Measurements from ENCODE around the gene CFAP251.
A peak's percentile ranks its signal among the peaks of the same experiment; 100 is the strongest.

Gene CFAP251

GRCh38 chr12:121916719-121917118 lies 1.7 kb upstream of the CFAP251 start:
- TF ChIP-seq FOXM1 (IDR thresholded peaks at IDR 0.05; ENCODE audit: borderline replicate concordance, low read depth) (no peak), TAF1 (IDR thresholded peaks at IDR 0.05; ENCODE audit: low read depth) (no peak), CREB1 (IDR thresholded peaks at IDR 0.05; ENCODE audit: low read depth) (no peak), RAD21 (IDR thresholded peaks at IDR 0.05; ENCODE audit: low read depth) (peak; percentile 14; the same call in 1 of the 2 replicates)

GRCh38 chr12:121918679-121919038 lies 267 bp downstream of the CFAP251 start:
- TF ChIP-seq EP300 (IDR thresholded peaks at IDR 0.05; ENCODE audit: borderline replicate concordance) (no peak), ZBTB7A (IDR thresholded peaks at IDR 0.05; ENCODE audit: low read depth) (peak; percentile 66; the same call in 1 of the 2 replicates)

- no peak for TF ChIP-seq CREB1 (IDR thresholded peaks at IDR 0.05; ENCODE audit: low read depth)
- no peak for TF ChIP-seq EP300 (IDR thresholded peaks at IDR 0.05; ENCODE audit: borderline replicate concordance)
- no peak for TF ChIP-seq YY1 (IDR thresholded peaks at IDR 0.05; ENCODE audit: low read depth)
- no peak for TF ChIP-seq CEBPB (IDR thresholded peaks at IDR 0.05)
- no peak for TF ChIP-seq USF1 (IDR thresholded peaks at IDR 0.05)
- no peak for TF ChIP-seq NFIC (IDR thresholded peaks at IDR 0.05)
- TF ChIP-seq MAX (IDR thresholded peaks at IDR 0.05): no peak
These were observed 2.7 kb downstream of the CFAP251 start for GRCh38 chr12:121921066-121921465.

GRCh38 chr12:121925358-121925695 lies 6.9 kb downstream of the CFAP251 start:
- no peak for TF ChIP-seq YY1 (IDR thresholded peaks at IDR 0.05; ENCODE audit: low read depth)
- TF ChIP-seq CREB1 (IDR thresholded peaks at IDR 0.05; ENCODE audit: low read depth): no peak
- no peak for TF ChIP-seq REST (IDR thresholded peaks at IDR 0.05; ENCODE audit: low read depth)
- TF ChIP-seq MAX (IDR thresholded peaks at IDR 0.05): no peak
- no peak for TF ChIP-seq ZBTB7A (IDR thresholded peaks at IDR 0.05; ENCODE audit: low read depth)
- no peak for TF ChIP-seq FOXM1 (IDR thresholded peaks at IDR 0.05; ENCODE audit: borderline replicate concordance, low read depth)
- no peak for TF ChIP-seq CEBPB (IDR thresholded peaks at IDR 0.05)
- TF ChIP-seq NFIC (IDR thresholded peaks at IDR 0.05): no peak
- TF ChIP-seq TEAD4 (IDR thresholded peaks at IDR 0.05): no peak
- TF ChIP-seq RAD21 (IDR thresholded peaks at IDR 0.05; ENCODE audit: low read depth): no peak
- TF ChIP-seq EP300 (IDR thresholded peaks at IDR 0.05; ENCODE audit: borderline replicate concordance): no peak
- TF ChIP-seq TAF1 (IDR thresholded peaks at IDR 0.05; ENCODE audit: low read depth): no peak
- no peak for TF ChIP-seq EGR1 (IDR thresholded peaks at IDR 0.05)
- TF ChIP-seq TCF12 (IDR thresholded peaks at IDR 0.05; ENCODE audit: low read depth): no peak
- TF ChIP-seq USF1 (IDR thresholded peaks at IDR 0.05): no peak

- TF ChIP-seq TCF12 (IDR thresholded peaks at IDR 0.05; ENCODE audit: low read depth) (no peak), TEAD4 (IDR thresholded peaks at IDR 0.05) (peak; percentile 81)
These were observed 8.7 kb downstream of the CFAP251 start for GRCh38 chr12:121926874-121927706.

- TF ChIP-seq REST (IDR thresholded peaks at IDR 0.05; ENCODE audit: low read depth): no peak
- TF ChIP-seq USF1 (IDR thresholded peaks at IDR 0.05): no peak
- no peak for TF ChIP-seq CEBPB (IDR thresholded peaks at IDR 0.05)
- TF ChIP-seq YY1 (IDR thresholded peaks at IDR 0.05; ENCODE audit: low read depth): no peak
These were observed 9.4 kb downstream of the CFAP251 start for GRCh38 chr12:121927813-121928212.

Measured in Ishikawa (cell line).